Activated effector memory CD4-positive, alpha-beta T cell treated with anti-CD3 and anti-CD28 coated beads, Interleukin-2, amount 50 U/mL, for 16 hours (primary cell): ENCODE measurements around the gene PLB1.
"Not testable (repeated sequence)": the region's sequence is repeated elsewhere in the genome, so short reads cannot be mapped to it uniquely, and the experiment has no call there.

Source experiments
- DNase-seq: peaks from one replicate; pipeline ENCODE4 v3.0.0-alpha.2; 2020

The PLB1 gene

GRCh38 chr2:28649481-28650265, 153.8 kb downstream of the PLB1 start:
- DNase-seq: peak; percentile 77

- DNase-seq: no peak
These were observed 154.4 kb downstream of the PLB1 start for GRCh38 chr2:28650266-28650584.

- no peak for DNase-seq
These were observed 156.4 kb downstream of the PLB1 start for GRCh38 chr2:28652217-28652616.

- no peak for DNase-seq
These were observed 158.2 kb downstream of the PLB1 start for GRCh38 chr2:28653892-28654662.

GRCh38 chr2:28654663-28655320, 158.9 kb downstream of the PLB1 start:
- no peak for DNase-seq

GRCh38 chr2:28656937-28657615, 161.2 kb downstream of the PLB1 start:
- no peak for DNase-seq

GRCh38 chr2:28658369-28658768, 162.5 kb downstream of the PLB1 start:
- DNase-seq: no peak

GRCh38 chr2:28659127-28659526, 163.3 kb downstream of the PLB1 start:
- no peak for DNase-seq

- DNase-seq: no peak
These were observed 165.7 kb downstream of the PLB1 start for GRCh38 chr2:28661589-28662001.

GRCh38 chr2:28662044-28662443, 166.2 kb downstream of the PLB1 start:
- no peak for DNase-seq

- no peak for DNase-seq
These were observed 166.8 kb downstream of the PLB1 start for GRCh38 chr2:28662468-28663181.

- DNase-seq: no peak
These were observed 167.5 kb downstream of the PLB1 start for GRCh38 chr2:28663359-28663758.

- no peak for DNase-seq
These were observed 168.4 kb downstream of the PLB1 start for GRCh38 chr2:28664120-28664842.

GRCh38 chr2:28665041-28665704, 169.3 kb downstream of the PLB1 start:
- DNase-seq: no peak

- DNase-seq: not testable (repeated sequence)
These were observed 170.0 kb downstream of the PLB1 start for GRCh38 chr2:28665811-28666377.

- DNase-seq: no peak
These were observed 170.8 kb downstream of the PLB1 start for GRCh38 chr2:28666496-28667184.

- DNase-seq: no peak
These were observed 171.4 kb downstream of the PLB1 start for GRCh38 chr2:28667261-28667660.

GRCh38 chr2:28668106-28668814, 172.4 kb downstream of the PLB1 start:
- DNase-seq: no peak

GRCh38 chr2:28668880-28669279, 173.0 kb downstream of the PLB1 start:
- no peak for DNase-seq

- no peak for DNase-seq
These were observed 175.0 kb downstream of the PLB1 start for GRCh38 chr2:28670856-28671255.
